GM10266 (cell line): ENCODE measurements around the gene CALCOCO1.

ENCODE experiments used
- DNase-seq: peaks from one replicate; pipeline ENCODE4 v3.0.0; 2012; ENCODE audit errors: extremely low spot score
- TF ChIP-seq, protein P1 (sequence below): IDR thresholded peaks from 2 replicates; pipeline ENCODE4 v1.5.1; 2012; ENCODE audit warnings: mild to moderate bottlenecking, low read depth; ENCODE audit not compliant: control insufficient read depth, insufficient read depth; ENCODE audit errors: missing control alignments

CALCOCO1 gene

DNA sequence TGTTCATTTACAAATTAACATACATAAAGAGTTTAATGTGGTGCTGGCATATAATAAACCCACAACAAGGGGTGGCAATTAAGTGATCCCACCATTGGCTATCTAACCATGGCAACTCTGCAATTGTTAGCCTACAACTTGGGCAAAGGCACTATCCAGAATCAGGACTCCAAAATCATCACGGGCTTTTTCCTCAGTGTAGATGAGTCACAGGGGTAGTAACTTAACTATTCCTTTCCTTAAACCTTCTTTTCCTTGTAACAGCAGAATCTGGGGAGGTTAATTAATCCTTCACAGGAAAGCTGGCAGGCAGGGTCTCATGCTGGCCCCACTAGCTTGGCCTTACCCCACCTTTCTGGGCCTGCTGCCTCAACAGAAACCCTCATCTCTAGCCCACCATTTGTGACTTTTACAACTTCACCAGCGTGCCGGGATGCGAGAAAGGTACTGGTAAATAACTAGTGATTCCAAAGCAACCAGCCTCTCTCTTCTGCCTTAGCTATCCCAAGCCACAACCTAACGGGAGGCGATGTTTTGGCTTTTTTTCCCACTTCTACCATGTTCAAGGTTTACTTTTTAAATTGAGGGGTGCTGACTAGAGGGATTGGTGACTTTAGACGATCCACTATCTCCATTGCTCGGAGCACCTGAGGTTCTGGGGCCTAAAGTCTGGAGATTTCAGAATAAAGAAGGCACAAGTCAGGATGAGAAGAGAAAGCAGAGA lies 52.1 kb downstream of the CALCOCO1 start:
- no peak for DNase-seq
- TF ChIP-seq, protein P1, sequence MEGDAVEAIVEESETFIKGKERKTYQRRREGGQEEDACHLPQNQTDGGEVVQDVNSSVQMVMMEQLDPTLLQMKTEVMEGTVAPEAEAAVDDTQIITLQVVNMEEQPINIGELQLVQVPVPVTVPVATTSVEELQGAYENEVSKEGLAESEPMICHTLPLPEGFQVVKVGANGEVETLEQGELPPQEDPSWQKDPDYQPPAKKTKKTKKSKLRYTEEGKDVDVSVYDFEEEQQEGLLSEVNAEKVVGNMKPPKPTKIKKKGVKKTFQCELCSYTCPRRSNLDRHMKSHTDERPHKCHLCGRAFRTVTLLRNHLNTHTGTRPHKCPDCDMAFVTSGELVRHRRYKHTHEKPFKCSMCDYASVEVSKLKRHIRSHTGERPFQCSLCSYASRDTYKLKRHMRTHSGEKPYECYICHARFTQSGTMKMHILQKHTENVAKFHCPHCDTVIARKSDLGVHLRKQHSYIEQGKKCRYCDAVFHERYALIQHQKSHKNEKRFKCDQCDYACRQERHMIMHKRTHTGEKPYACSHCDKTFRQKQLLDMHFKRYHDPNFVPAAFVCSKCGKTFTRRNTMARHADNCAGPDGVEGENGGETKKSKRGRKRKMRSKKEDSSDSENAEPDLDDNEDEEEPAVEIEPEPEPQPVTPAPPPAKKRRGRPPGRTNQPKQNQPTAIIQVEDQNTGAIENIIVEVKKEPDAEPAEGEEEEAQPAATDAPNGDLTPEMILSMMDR = no peak

DNA sequence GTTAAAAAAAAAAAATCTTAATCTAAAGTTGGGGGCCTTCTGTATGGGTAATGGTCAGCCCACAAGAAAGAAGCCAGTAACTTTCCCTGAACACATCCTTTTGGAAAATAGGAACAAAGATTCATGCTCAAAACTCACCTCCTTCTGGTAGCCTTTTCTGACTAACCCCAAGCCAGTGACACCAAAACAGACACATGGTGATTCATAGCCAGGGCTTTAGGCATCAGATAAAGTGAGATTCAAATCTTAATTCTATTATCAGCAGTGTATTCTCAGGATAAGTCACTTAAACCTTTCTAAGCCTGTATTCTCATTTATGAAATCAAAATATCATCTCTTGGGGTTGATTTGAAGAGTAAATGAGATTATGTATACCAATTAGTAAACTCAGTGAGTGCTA lies 56.3 kb downstream of the CALCOCO1 start:
- DNase-seq = no peak
- TF ChIP-seq, protein P1 = no peak

DNA sequence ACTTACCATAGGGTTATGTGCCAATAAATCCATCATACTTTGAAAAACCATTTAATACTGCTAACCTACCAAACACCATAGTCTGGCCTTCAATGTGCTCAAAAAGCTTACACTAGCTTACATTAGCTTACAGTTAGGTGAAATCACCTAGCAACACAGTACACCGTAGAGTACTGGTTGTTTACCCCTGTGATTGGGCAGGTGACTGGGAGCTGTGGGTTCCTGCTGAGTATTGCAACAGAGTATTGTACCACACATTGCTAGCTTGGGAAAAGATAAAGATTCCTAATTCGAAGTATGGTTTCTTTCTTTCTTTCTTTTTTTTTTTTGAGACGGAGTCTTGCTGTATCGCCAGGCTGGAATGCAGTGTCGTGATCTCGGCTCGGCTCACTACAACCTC lies 56.9 kb downstream of the CALCOCO1 start:
- no peak for DNase-seq
- TF ChIP-seq, protein P1 = no peak

DNA sequence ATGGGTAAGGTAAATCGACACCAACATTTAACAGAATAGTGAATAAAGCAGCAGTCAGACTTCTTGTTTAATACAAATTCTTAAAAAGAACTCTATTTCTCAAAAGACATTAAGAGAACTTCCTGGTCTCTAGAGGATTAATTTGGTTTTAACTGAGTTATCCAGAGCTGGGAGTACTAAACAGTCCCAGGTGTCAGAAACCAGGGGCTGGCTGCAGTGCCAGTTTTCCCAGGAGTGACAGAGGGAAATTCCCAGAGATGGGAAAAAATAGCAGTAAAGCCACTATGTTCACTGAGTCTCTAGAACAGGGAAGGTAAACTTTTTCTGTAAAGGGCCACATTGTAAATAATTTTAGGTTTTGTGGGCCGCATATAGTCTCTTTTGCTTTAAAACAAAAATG lies 60.2 kb downstream of the CALCOCO1 start:
- TF ChIP-seq, protein P1 = no peak
- no peak for DNase-seq

DNA sequence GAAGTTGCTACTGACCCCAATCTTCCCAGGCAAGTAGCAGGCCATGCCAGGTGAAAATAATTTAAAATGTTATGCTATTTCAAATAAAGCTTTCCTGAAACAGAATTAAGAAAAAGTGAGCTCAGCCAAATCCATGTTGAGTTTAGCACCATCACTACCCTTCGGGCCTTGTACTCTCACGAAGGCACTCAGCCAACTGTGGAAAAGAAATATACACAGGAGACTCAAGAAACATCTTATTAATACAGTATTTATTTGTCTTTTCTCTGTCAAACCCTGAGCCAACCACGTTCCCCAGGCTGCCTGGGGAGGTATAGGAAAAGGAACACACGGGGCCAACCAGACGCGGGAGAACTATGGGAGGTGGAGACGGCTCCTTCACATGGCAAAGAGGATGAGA lies 62.3 kb downstream of the CALCOCO1 start:
- DNase-seq = no peak
- TF ChIP-seq, protein P1 = no peak

DNA sequence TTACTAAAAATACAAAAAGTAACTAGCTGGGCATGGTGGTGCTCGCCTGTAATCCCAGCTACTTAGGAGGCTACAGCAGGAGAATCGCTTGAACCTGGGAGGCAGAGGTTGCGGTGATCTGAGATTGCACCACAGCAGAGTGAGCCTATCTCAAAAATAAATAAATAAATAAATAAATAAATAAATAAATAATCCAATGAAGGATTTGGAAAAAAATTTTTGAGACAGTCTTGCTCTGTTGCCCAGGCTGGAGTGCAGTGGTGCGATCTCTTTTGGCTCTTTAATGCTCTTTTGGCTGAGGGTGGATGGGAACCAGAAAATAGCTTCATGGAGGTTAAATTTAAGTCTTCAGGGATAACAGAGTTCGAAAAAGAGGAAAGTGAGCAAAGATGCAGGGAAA lies 63.1 kb downstream of the CALCOCO1 start:
- no peak for DNase-seq
- TF ChIP-seq, protein P1 = no peak

DNA sequence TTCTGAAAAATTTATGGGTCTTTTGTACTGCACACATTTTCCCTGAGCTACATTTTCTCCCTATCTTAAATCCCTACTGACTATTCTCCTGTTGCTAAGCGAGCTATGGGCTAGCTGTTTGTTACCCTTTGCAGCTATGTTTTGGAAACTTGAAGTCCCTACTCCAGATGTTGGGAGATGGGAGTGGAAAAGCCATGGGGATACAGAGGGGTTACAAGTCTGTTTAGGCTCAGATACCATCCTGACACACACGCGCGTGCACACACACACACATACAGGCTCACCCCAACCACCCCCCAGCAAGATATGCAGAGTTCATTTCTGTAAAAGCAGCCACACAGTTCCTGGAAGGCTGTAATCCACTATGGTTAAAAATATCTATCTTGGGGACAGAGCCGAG lies 67.2 kb downstream of the CALCOCO1 start:
- TF ChIP-seq, protein P1 = no peak
- DNase-seq = no peak
